A549 treated with Mapracorat at 1 μM for 4 hours (cell line): ENCODE results near the gene ZNF556. TPM values are rescaled to one million over a fixed set of nuclear protein-coding genes. Genes with fewer than 3 reads are reported as not detected.

Source experiments
- total RNA-seq: library from RNA; stranded (reverse); fragments of 200-300 nt; extraction: Qiagen RNA extraction; gene quantifications from 5 replicates; pipeline ENCODE4 v1.2.3, GENCODE V29; 2022

The ZNF556 gene
- 0.12 TPM in 1 of 5 replicates, not detected in the others for total RNA-seq

GRCh38 chr19:2867025-2867991 lies at the start of gene ZNF556:
Gene ZNF556 (plus strand): TSS chr19:2867335. CDS start chr19:2867422, 87 bp downstream.

DNA sequence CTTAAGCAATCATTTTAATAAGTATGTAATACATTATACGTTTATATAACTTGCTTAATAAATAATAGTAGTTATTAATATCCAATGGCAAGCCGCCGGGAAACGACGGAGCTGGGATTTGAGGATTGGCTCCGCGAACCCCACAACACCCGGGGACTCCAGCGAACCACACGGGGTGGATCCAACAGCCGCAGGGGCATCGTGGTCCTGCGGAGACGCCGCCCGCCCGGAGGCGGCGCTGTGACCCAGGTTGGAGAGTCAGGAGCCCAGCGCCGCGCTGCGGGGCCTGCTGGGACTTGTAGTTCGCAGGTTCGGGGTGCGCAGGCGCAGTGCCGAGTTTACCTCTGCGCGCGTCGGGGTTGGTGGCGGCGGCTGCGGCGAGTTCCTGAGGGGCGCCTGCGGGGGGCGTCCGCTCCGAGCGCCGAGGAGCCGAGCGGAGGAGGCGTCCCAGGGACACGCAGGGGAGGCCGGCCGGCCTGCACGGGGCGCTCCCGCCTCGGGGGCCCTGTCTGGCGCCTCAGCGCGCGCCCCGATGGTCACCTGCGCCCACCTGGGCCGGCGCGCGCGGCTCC lies 47.5 kb upstream of the ZNF556 start, which contains the start of gene ZNF554:
TSS of gene ZNF554 (plus strand) at position 329 of the 572 bp plus-strand sequence. CDS start at position 533, 204 bp downstream.

GRCh38 chr19:2840794-2841791 lies 26.0 kb upstream of the ZNF556 start, which contains the start of gene ZNF555:
Gene ZNF555 (plus strand): TSS chr19:2841475. CDS start chr19:2841573, 98 bp downstream.

DNA sequence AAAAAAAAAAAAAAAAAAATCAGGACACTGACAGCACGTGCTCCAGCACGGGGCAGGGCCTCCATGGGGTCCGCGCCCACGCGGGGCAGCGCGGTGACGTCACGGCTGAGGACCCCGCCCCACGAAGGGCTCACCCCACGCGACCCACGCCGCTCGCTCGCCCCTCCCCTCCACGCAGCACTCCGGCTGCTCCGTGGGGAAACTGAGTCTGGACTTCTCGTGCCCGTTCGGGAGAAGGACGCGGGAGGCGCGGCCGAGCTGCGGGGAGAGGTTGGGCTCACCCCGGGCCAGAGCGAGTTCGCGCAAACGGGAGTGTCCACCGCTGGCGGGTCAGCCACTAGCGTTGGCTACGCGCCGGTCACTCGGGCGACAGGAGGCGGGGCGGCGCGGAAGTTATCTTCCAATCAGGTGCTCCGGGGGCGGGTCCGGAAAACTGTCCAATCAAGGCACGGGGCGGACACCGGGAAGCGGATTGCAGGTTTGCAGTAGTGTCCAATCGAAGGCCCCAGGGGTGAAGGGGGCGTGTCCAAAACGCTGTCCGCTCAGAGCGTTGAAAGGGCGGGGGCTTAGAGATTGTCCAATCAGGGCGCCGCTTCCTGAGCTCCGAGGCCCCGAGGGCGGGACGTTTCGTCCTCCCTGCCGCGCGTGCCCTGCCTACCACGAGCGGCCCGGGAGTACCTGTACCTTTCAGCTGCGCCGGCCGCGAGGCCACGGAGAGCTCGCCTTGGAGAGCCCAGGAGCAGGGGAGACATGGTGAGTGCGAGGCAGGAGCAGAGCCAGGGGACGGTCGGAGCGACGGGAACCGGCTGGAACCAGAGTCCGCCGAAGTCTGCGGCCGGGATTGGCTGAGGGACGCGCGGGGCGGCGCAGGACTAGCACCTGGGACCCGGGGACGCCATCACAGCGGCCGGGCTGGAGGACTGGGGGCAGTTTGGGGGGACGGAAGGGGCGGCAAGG lies 33.4 kb downstream of the ZNF556 start, which contains the start of gene ZNF57:
TSS of gene ZNF57 (plus strand) at position 633 of the 957 bp plus-strand sequence. CDS start at position 751, 118 bp downstream.

Other genes starting within 250 kb of the ZNF556 start
- gene GNG7, start 164.6 kb upstream of the ZNF556 start, total RNA-seq: 0.02 to 0.13 TPM (median 0.05 TPM) in 5 replicates
- gene DIRAS1, start 146.0 kb upstream of the ZNF556 start, total RNA-seq: 3.1 to 4.9 TPM (median 4.2 TPM) in 5 replicates
- 26.6 to 30.9 TPM (median 29.0 TPM) in 5 replicates for gene SLC39A3, start 127.3 kb upstream of the ZNF556 start, total RNA-seq
- gene SGTA, start 84.1 kb upstream of the ZNF556 start, total RNA-seq: 55.7 to 80.0 TPM (median 69.8 TPM) in 5 replicates
- gene THOP1, start 81.8 kb upstream of the ZNF556 start, total RNA-seq: 75.7 to 107 TPM (median 98.4 TPM) in 5 replicates
- 0.79 to 1.3 TPM (median 1.0 TPM) in 5 replicates for gene ZNF554, start 47.5 kb upstream of the ZNF556 start, total RNA-seq
- 1.5 to 3.4 TPM (median 2.3 TPM) in 5 replicates for gene ZNF555, start 25.9 kb upstream of the ZNF556 start, total RNA-seq
- 2.8 to 4.0 TPM (median 3.0 TPM) in 5 replicates for gene ZNF57, start 33.6 kb downstream of the ZNF556 start, total RNA-seq
- 1.3 to 2.3 TPM (median 1.8 TPM) in 5 replicates for gene ZNF77, start 77.6 kb downstream of the ZNF556 start, total RNA-seq
- gene TLE6, start 110.2 kb downstream of the ZNF556 start, total RNA-seq: 4.1 to 6.6 TPM (median 5.0 TPM) in 5 replicates
- 2.0 to 2.9 TPM (median 2.1 TPM) in 5 replicates for gene TLE2, start 161.9 kb downstream of the ZNF556 start, total RNA-seq
- 194 to 264 TPM (median 258 TPM) in 5 replicates for gene TLE5, start 195.2 kb downstream of the ZNF556 start, total RNA-seq
- gene GNA11, start 227.0 kb downstream of the ZNF556 start, total RNA-seq: 27.2 to 33.6 TPM (median 31.9 TPM) in 5 replicates